ENCODE data around the gene AAR2. TPM values are rescaled to one million over a fixed set of nuclear protein-coding genes. Genes with fewer than 3 reads are reported as not detected.

AAR2 gene
- total RNA-seq, 1 experiment from 2014 or later: 36.9 TPM

- H3K9ac ChIP-seq (ENCODE audit: extremely low read depth, insufficient read length, low read length): no peak overlapping the region
- H3K4me3 Mint-ChIP-seq: peak overlapping the region; percentile 4 to 16; a peak in 2 of 5 replicates
- H3K27ac ChIP-seq (ENCODE audit: insufficient read length, low read depth, low read length): no peak overlapping the region
- H3K27me3 ChIP-seq (ENCODE audit: insufficient read depth, low read length): no peaks in the 10 kb centered on the region
- peak overlapping the region in 2 of 3 experiments; percentile 74 to 85; a peak in 4 of 7 replicates for H3K27ac Mint-ChIP-seq
- peaks cover 5% of the 10 kb centered on the region; the same call in 1 of the 2 replicates for H3K4me1 ChIP-seq (ENCODE audit: insufficient read depth, low read length)
- no peak overlapping the region for H4K5ac ChIP-seq (ENCODE audit: insufficient read length, low read depth, low read length)
- no CpG with 5 or more reads among the region's 16 CpGs for WGBS (ENCODE audit: extremely low coverage, insufficient read length, low lambda C conversion rate)
- H3K4ac ChIP-seq (ENCODE audit: low read depth, low read length): no peak overlapping the region
- H3K23me2 ChIP-seq (ENCODE audit: insufficient read length, low read depth, low read length, poor library complexity, severe bottlenecking): no peaks in the 10 kb centered on the region
- no peak overlapping the region for H2BK12ac ChIP-seq (ENCODE audit: insufficient read length, low read depth, low read length)
- no peak overlapping the region for H2BK120ac ChIP-seq (ENCODE audit: low read depth, low read length, poor library complexity, severe bottlenecking)
- no peaks in the 10 kb centered on the region for H4K20me1 ChIP-seq (ENCODE audit: control insufficient read depth, insufficient read depth, insufficient read length)
- H4K91ac ChIP-seq (ENCODE audit: insufficient read length, low read depth, low read length): no peak overlapping the region
- H3K36me3 Mint-ChIP-seq (ENCODE audit: insufficient read depth in 1 of 3, low read depth in 3 of 3): peaks cover 4 to 18% (median 14%) of the 10 kb centered on the region in 3 experiments; a peak in 5 of 7 replicates
- peaks cover 16 to 22% of the 10 kb centered on the region in 2 experiments for H3K4me1 Mint-ChIP-seq
- no peak overlapping the region for H2BK5ac ChIP-seq (ENCODE audit: insufficient read length, low read length)
- H3K23ac ChIP-seq (ENCODE audit: insufficient read length, low read depth, low read length): no peak overlapping the region
- no peaks in the 10 kb centered on the region for H3K79me1 ChIP-seq (ENCODE audit: insufficient read depth, low read depth, low read length, poor library complexity, severe bottlenecking)
- no peaks in the 10 kb centered on the region; the same call in 1 of the 2 replicates for H3K27me3 Mint-ChIP-seq (ENCODE audit: low read depth)
- H3K18ac ChIP-seq (ENCODE audit: insufficient read length, low read depth, low read length): no peak overlapping the region
- no peak overlapping the region for H3K14ac ChIP-seq (ENCODE audit: insufficient read depth, low read length)
- H2BK15ac ChIP-seq (ENCODE audit: low read depth, low read length): no peak overlapping the region
- no peaks in the 10 kb centered on the region for H3K9me3 ChIP-seq (ENCODE audit: control insufficient read depth, low read depth, low read length)
- no peak overlapping the region for H4K8ac ChIP-seq (replicated peaks; ENCODE audit: insufficient read length, low read depth, low read length)
- no peaks in the 10 kb centered on the region; the same call in 1 of the 2 replicates for H3K79me2 ChIP-seq (ENCODE audit: insufficient read depth, low read length)
- H3K9me3 Mint-ChIP-seq: no peaks in the 10 kb centered on the region
- peak overlapping the region; percentile 11 for H3K4me2 ChIP-seq (ENCODE audit: insufficient read depth, insufficient read length, low read length)
- H2BK20ac ChIP-seq (ENCODE audit: low read depth, low read length, poor library complexity, severe bottlenecking): no peak overlapping the region
- DNase-seq: peak; percentile 49
- H3T11ph ChIP-seq (ENCODE audit: low read length): no peak overlapping the region
- no peak overlapping the region for H3K56ac ChIP-seq (ENCODE audit: insufficient read length, low read depth, low read length)
- TF ChIP-seq CTCF (conservative IDR thresholded peaks at IDR 0.05): no peak
- no peak overlapping the region for H2AFZ ChIP-seq (ENCODE audit: low read length)
- no peak overlapping the region for H2AK5ac ChIP-seq (ENCODE audit: insufficient read length, low read length)
Measured at GRCh38 chr20:36259177-36260061, 23.1 kb downstream of the AAR2 start.

Data from H9 (cell line).